Measurements from ENCODE around the gene GREB1. TPM values are rescaled to one million over a fixed set of nuclear protein-coding genes. Genes with fewer than 3 reads are reported as not detected.

The GREB1 gene
- total and polyA plus RNA-seq, 3 experiments from 2014 or later, result 0.16 to 0.94 (median 0.55) TPM

DNA sequence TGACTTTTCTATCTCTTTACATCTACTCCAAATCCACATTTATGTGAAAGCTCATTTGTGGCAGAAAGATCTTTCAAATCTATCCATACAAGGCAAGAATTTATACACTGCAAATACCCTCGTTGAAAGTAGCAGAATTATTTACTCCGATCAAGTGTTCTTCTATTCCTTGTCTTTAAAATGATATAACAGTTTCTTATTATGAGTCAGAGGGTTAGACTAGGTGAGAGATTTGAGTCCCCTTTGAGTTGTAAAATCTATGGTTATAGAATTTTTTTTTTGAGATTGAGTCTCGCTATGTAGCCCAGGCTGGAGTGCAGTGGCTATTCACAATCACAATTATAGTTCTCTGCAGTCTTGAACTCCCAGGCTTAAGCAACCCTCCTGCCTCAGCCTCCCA, 5.6 kb upstream of the GREB1 start:
- Histone ChIP-seq H3K4me3 (ENCODE audit: low read length) (no peak overlapping the region), H3K9me3 (ENCODE audit: low read length) (no peaks in the 10 kb centered on the region), H3K27ac (ENCODE audit: low read depth, low read length) (no peak overlapping the region), H3K27me3 (ENCODE audit: insufficient read depth, low read length, poor library complexity, severe bottlenecking) (peaks cover 3% of the 10 kb centered on the region), H3K36me3 (ENCODE audit: insufficient read depth, low read length) (no peaks in the 10 kb centered on the region), H3K4me1 (ENCODE audit: insufficient read depth, low read length) (no peaks in the 10 kb centered on the region)
- no peaks in the 10 kb centered on the region for H3K4me1 Mint-ChIP-seq
- no peak overlapping the region for H3K27ac Mint-ChIP-seq
- peaks cover 0 to 4% (median 0%) of the 10 kb centered on the region in 3 donors for H3K36me3 Mint-ChIP-seq
- no peak overlapping the region for H3K4me3 Mint-ChIP-seq
- H3K27me3 Mint-ChIP-seq, result peaks cover 17 to 49% of the 10 kb centered on the region in 2 donors
- ChIA-PET CTCF (no interaction called here), POLR2A (no interaction called here)
- DNase-seq, result no peak
- no peaks in the 10 kb centered on the region for H3K9me3 Mint-ChIP-seq

DNA sequence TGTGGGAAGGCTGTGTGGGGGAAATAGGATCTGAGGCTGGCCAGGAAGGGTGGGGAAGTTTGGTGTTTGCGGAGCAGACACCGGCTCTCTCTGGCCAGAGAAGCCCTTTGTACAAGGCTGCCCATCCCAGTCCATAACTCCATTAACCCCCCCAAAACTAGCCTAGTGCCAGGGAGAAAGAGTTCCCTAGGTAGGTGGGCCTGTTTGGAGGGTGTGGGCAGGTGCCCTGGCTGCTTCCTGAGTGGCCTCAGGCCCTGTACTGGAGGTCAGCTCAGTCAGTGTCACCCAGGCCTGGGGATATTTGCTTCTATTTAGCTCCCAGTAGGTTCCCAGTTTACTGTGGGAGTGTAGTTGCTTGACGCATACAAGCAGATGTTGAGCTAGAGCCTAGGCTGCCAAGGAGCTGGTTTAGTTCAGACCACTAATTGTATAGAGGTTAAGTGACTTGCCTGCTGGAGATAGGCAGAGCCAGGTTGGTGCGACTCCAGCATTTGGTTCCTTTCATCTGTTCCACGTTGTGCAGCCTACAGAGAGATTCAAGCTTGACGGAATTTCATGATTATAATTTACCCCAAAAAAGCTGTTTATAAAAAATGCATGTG, 2.9 kb upstream of the GREB1 start:
- Mint-ChIP-seq H3K27me3 (peaks cover 14 to 52% of the 10 kb centered on the region in 2 donors), H3K4me1 (no peaks in the 10 kb centered on the region), H3K27ac (peak overlapping the region in 1 of 8 donors; percentile 21), H3K4me3 (no peak overlapping the region), H3K9me3 (no peaks in the 10 kb centered on the region), H3K36me3 (peaks cover 0 to 4% (median 0%) of the 10 kb centered on the region in 3 donors)
- no peak for DNase-seq
- H3K27me3 ChIP-seq (ENCODE audit: insufficient read depth, low read length, poor library complexity, severe bottlenecking), result no peaks in the 10 kb centered on the region
- H3K36me3 ChIP-seq (ENCODE audit: insufficient read depth, low read length), result no peaks in the 10 kb centered on the region
- H3K27ac ChIP-seq (ENCODE audit: low read depth, low read length), result no peak overlapping the region
- ChIA-PET CTCF (no interaction called here), POLR2A (no interaction called here)
- no peaks in the 10 kb centered on the region for H3K9me3 ChIP-seq (ENCODE audit: low read length)
- no peak overlapping the region for H3K4me3 ChIP-seq (ENCODE audit: low read length)
- H3K4me1 ChIP-seq (ENCODE audit: insufficient read depth, low read length), result no peaks in the 10 kb centered on the region

GRCh38 chr2:11532416-11533055, 1.3 kb upstream of the GREB1 start:
- H3K9me3 Mint-ChIP-seq, result no peaks in the 10 kb centered on the region
- H3K36me3 Mint-ChIP-seq, result no peaks in the 10 kb centered on the region
- no peaks in the 10 kb centered on the region for H3K4me1 Mint-ChIP-seq
- DNase-seq, result no peak
- Histone ChIP-seq H3K36me3 (ENCODE audit: insufficient read depth, low read length) (no peaks in the 10 kb centered on the region), H3K9me3 (ENCODE audit: low read length) (no peaks in the 10 kb centered on the region), H3K27ac (ENCODE audit: low read depth, low read length) (no peak overlapping the region), H3K4me1 (ENCODE audit: insufficient read depth, low read length) (no peaks in the 10 kb centered on the region), H3K4me3 (ENCODE audit: low read length) (no peak overlapping the region), H3K27me3 (ENCODE audit: insufficient read depth, low read length, poor library complexity, severe bottlenecking) (no peaks in the 10 kb centered on the region)
- POLR2A ChIA-PET, result no interaction called here
- H3K27me3 Mint-ChIP-seq, result peaks cover under 1 to 47% of the 10 kb centered on the region in 2 donors
- no peak overlapping the region for H3K4me3 Mint-ChIP-seq
- no peak overlapping the region for H3K27ac Mint-ChIP-seq
- CTCF ChIA-PET, result no interaction called here

DNA sequence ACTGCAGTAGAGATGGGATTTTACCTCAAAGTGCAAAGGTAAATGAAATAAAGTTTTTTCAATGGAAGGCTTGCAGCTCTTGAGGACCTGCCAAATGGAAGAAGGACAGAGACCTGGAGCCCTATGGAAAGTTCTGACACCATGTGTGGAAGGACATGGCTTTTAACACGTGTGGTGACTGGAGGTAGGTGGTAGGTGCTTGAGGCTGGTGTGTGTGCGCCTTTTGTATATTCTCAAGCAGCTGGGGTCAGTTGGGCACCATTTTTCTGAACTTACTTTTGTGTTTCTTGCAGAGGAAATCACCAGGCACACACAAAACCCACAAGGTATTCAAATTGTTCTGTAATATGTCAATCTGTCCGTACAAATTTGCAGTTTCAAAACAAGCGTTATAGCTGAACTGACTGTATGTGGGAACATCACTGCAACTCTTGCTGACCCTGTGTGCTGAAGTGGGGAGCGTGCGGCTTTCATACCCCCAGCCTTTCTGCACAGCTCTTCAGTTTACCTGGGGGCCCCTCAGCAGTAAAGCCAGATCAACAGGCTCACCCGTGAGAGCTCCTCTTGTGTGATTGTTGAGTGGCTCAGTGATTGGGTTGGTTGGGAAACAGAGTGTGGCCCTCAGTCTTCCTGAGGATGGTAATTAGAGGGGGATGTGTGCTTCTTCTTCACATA, 363 bp downstream of the GREB1 start:
- Histone ChIP-seq H3K9me3 (ENCODE audit: low read length) (no peaks in the 10 kb centered on the region), H3K4me3 (ENCODE audit: low read length) (no peak overlapping the region), H3K36me3 (ENCODE audit: insufficient read depth, low read length) (no peaks in the 10 kb centered on the region), H3K27me3 (ENCODE audit: insufficient read depth, low read length, poor library complexity, severe bottlenecking) (no peaks in the 10 kb centered on the region), H3K27ac (ENCODE audit: low read depth, low read length) (no peak overlapping the region), H3K4me1 (ENCODE audit: insufficient read depth, low read length) (no peaks in the 10 kb centered on the region)
- ChIA-PET CTCF (no interaction called here), POLR2A (no interaction called here)
- DNase-seq, result no peak
- Mint-ChIP-seq H3K9me3 (no peaks in the 10 kb centered on the region), H3K27me3 (peaks cover 0 to 38% of the 10 kb centered on the region in 2 donors), H3K4me3 (no peak overlapping the region), H3K36me3 (no peaks in the 10 kb centered on the region), H3K4me1 (no peaks in the 10 kb centered on the region), H3K27ac (peak overlapping the region in 1 of 8 donors; percentile 1)

DNA sequence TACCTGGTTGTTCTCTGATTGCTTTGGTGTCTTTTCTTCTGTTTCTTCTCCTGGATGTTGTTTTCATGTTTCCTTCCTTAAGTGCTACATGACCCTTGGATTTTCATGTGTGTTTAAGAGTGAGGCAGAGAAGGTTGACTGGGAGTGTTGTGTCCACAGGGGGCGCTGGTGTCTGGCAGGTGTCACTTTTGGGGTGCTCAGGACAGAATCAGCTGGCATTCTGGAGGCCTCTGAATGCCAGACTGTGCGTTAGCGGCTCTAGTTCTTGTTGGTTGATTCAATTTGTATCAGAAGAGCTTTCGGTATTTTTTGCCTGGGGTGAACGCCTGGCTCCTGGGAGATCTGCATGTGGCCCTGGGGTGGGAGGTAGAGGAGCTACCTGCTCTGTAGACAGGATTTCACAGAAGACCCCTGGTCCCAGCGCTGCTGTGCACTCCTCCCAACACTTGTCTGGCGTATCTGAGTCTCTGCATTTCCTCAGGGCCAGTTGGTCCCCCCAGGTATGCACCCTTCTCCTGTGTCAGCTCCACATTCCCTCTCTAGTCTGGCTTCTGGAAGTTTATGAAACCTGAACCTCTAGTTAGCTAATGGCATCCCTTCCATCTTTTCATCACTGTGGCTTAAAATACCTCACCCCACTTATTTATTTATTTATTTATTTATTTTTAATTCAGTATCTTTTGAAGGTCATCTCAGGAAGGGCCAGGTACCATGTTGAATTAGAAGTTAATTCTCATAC, 1.1 kb downstream of the GREB1 start:
- POLR2A ChIA-PET, result no interaction called here
- no peaks in the 10 kb centered on the region for H3K36me3 Mint-ChIP-seq
- no peaks in the 10 kb centered on the region for H3K4me1 ChIP-seq (ENCODE audit: insufficient read depth, low read length)
- no peaks in the 10 kb centered on the region for H3K36me3 ChIP-seq (ENCODE audit: insufficient read depth, low read length)
- no peaks in the 10 kb centered on the region for H3K9me3 ChIP-seq (ENCODE audit: low read length)
- H3K27ac Mint-ChIP-seq, result peak overlapping the region in 1 of 8 donors; percentile 9
- H3K4me1 Mint-ChIP-seq, result no peaks in the 10 kb centered on the region
- CTCF ChIA-PET, result no interaction called here
- no peak overlapping the region for H3K27ac ChIP-seq (ENCODE audit: low read depth, low read length)
- H3K27me3 ChIP-seq (ENCODE audit: insufficient read depth, low read length, poor library complexity, severe bottlenecking), result no peaks in the 10 kb centered on the region
- H3K4me3 ChIP-seq (ENCODE audit: low read length), result no peak overlapping the region
- no peak overlapping the region for H3K4me3 Mint-ChIP-seq
- no peaks in the 10 kb centered on the region for H3K9me3 Mint-ChIP-seq
- no peak for DNase-seq
- H3K27me3 Mint-ChIP-seq, result peaks cover 2 to 39% of the 10 kb centered on the region in 2 donors

DNA sequence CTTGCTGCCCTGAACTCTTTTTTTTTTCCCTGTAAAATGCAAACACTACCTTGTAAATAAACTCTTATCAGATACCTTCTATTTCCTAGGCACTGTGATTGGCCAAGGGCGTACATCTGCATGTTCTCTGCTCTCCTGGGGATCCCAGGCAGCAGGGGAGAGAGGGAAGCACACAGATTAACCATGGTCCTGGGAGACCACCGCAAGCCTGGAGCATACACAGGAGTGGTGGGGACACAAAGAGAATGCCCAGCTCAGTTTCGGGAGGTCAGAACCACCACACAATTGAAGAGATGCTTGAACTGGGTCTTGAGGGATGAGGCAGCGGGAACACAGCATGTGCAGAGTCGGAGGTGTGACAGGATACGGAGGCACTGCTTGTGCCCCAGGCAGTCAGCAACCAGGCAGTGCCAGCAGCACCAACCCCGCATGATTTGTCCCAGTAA, 2.1 kb downstream of the GREB1 start:
- Mint-ChIP-seq H3K36me3 (no peaks in the 10 kb centered on the region), H3K27me3 (peaks cover 5 to 49% of the 10 kb centered on the region in 2 donors)
- POLR2A ChIA-PET, result no interaction called here

GRCh38 chr2:11537951-11538350, 4.1 kb downstream of the GREB1 start:
- no peaks in the 10 kb centered on the region for H3K36me3 ChIP-seq (ENCODE audit: insufficient read depth, low read length)
- no peak for DNase-seq
- H3K27me3 Mint-ChIP-seq, result peaks cover 10 to 55% of the 10 kb centered on the region in 2 donors
- H3K9me3 ChIP-seq (ENCODE audit: low read length), result no peaks in the 10 kb centered on the region
- H3K36me3 Mint-ChIP-seq, result no peaks in the 10 kb centered on the region
- no peaks in the 10 kb centered on the region for H3K9me3 Mint-ChIP-seq
- no peak overlapping the region for H3K27ac ChIP-seq (ENCODE audit: low read depth, low read length)
- H3K4me3 ChIP-seq (ENCODE audit: low read length), result no peak overlapping the region
- H3K4me1 ChIP-seq (ENCODE audit: insufficient read depth, low read length), result no peaks in the 10 kb centered on the region
- POLR2A ChIA-PET, result no interaction called here
- H3K4me1 Mint-ChIP-seq, result no peaks in the 10 kb centered on the region
- no peak overlapping the region for H3K27ac Mint-ChIP-seq
- peaks cover 4% of the 10 kb centered on the region for H3K27me3 ChIP-seq (ENCODE audit: insufficient read depth, low read length, poor library complexity, severe bottlenecking)
- no peak overlapping the region for H3K4me3 Mint-ChIP-seq
- CTCF ChIA-PET, result no interaction called here

More for the DNA sequence above, 2.1 kb downstream of the GREB1 start:
- Histone ChIP-seq H3K27me3 (ENCODE audit: insufficient read depth, low read length, poor library complexity, severe bottlenecking) (no peaks in the 10 kb centered on the region), H3K9me3 (ENCODE audit: low read length) (no peaks in the 10 kb centered on the region), H3K27ac (ENCODE audit: low read depth, low read length) (no peak overlapping the region), H3K4me1 (ENCODE audit: insufficient read depth, low read length) (no peaks in the 10 kb centered on the region), H3K36me3 (ENCODE audit: insufficient read depth, low read length) (no peaks in the 10 kb centered on the region), H3K4me3 (ENCODE audit: low read length) (no peak overlapping the region)
- Mint-ChIP-seq H3K4me1 (no peaks in the 10 kb centered on the region), H3K27ac (peak overlapping the region in 1 of 8 donors; percentile 58), H3K4me3 (no peak overlapping the region), H3K9me3 (no peaks in the 10 kb centered on the region)
- DNase-seq, result no peak
- CTCF ChIA-PET, result no interaction called here
